H9 (cell line): ENCODE data around the gene XPC. TPM values are rescaled to one million over a fixed set of nuclear protein-coding genes. Genes with fewer than 3 reads are reported as not detected.

Experiments
- DNase-seq: peaks from one replicate; pipeline ENCODE4 v3.0.0-alpha.2; 2017
- H2AFZ ChIP-seq: one replicate; pipeline ENCODE4 v1.6.1; 2013; ENCODE audit warnings: mild to moderate bottlenecking, low read length, control low read depth, moderate library complexity
- H2AK5ac ChIP-seq: 2 replicates; pipeline ENCODE4 v1.6.1; 2013; ENCODE audit warnings: low read length, control low read depth, mixed read lengths; ENCODE audit not compliant: insufficient read length
- H2BK120ac ChIP-seq: one replicate; pipeline ENCODE4 v1.6.1; 2013; ENCODE audit warnings: low read depth, mild to moderate bottlenecking, low read length, control low read depth, inconsistent platforms; ENCODE audit not compliant: poor library complexity, severe bottlenecking
- H2BK12ac ChIP-seq: 2 replicates; pipeline ENCODE4 v1.6.1; 2013; ENCODE audit warnings: low read length, control low read depth, mixed read lengths, low read depth; ENCODE audit not compliant: insufficient read length
- H2BK15ac ChIP-seq: 2 replicates; pipeline ENCODE4 v1.6.1; 2013; ENCODE audit warnings: low read depth, low read length, control low read depth
- H2BK20ac ChIP-seq: one replicate; pipeline ENCODE4 v1.6.1; 2013; ENCODE audit warnings: low read depth, mild to moderate bottlenecking, low read length, control low read depth, inconsistent platforms; ENCODE audit not compliant: poor library complexity, severe bottlenecking
- H2BK5ac ChIP-seq: 2 replicates; pipeline ENCODE4 v1.6.1; 2013; ENCODE audit warnings: low read length, control low read depth, mixed read lengths; ENCODE audit not compliant: insufficient read length
- H3K14ac ChIP-seq: 2 replicates; pipeline ENCODE4 v1.6.1; 2013; ENCODE audit warnings: low read length, control low read depth; ENCODE audit not compliant: insufficient read depth
- H3K18ac ChIP-seq: 2 replicates; pipeline ENCODE4 v1.6.1; 2013; ENCODE audit warnings: low read depth, mild to moderate bottlenecking, mixed read lengths, low read length, control low read depth; ENCODE audit not compliant: insufficient read length
- H3K23ac ChIP-seq: 2 replicates; pipeline ENCODE4 v1.6.1; 2013; ENCODE audit warnings: low read length, control low read depth, mixed read lengths, low read depth; ENCODE audit not compliant: insufficient read length
- H3K23me2 ChIP-seq: 2 replicates; pipeline ENCODE4 v1.6.1; 2013; ENCODE audit warnings: low read depth, mild to moderate bottlenecking, mixed read lengths, low read length, control low read depth; ENCODE audit not compliant: insufficient read length, poor library complexity, severe bottlenecking
- H3K27ac ChIP-seq: 2 replicates; pipeline ENCODE4 v1.5.1; 2013; ENCODE audit warnings: low read length, control low read depth, mixed read lengths, low read depth; ENCODE audit not compliant: insufficient read length
- H3K27me3 ChIP-seq: 2 replicates; pipeline ENCODE4 v1.6.1; 2013; ENCODE audit warnings: low read length, control low read depth, inconsistent platforms; ENCODE audit not compliant: insufficient read depth
- H3K4ac ChIP-seq: 2 replicates; pipeline ENCODE4 v1.6.1; 2013; ENCODE audit warnings: low read depth, mild to moderate bottlenecking, control low read depth, inconsistent platforms, low read length, moderate library complexity
- H3K4me1 ChIP-seq: 2 replicates; pipeline ENCODE4 v1.6.1; 2013; ENCODE audit warnings: low read length, control low read depth, inconsistent platforms; ENCODE audit not compliant: insufficient read depth
- H3K4me2 ChIP-seq: 2 replicates; pipeline ENCODE4 v1.6.1; 2013; ENCODE audit warnings: low read length, control low read depth, mixed read lengths; ENCODE audit not compliant: insufficient read length, insufficient read depth
- H3K56ac ChIP-seq: 2 replicates; pipeline ENCODE4 v1.6.1; 2013; ENCODE audit warnings: low read depth, mild to moderate bottlenecking, mixed read lengths, low read length, control low read depth; ENCODE audit not compliant: insufficient read length
- H3K79me1 ChIP-seq: 2 replicates; pipeline ENCODE4 v1.6.1; 2013; ENCODE audit warnings: low read depth, mild to moderate bottlenecking, moderate library complexity, low read length, control low read depth, inconsistent platforms; ENCODE audit not compliant: insufficient read depth, poor library complexity, severe bottlenecking
- H3K79me2 ChIP-seq: 2 replicates; pipeline ENCODE4 v1.6.1; 2013; ENCODE audit warnings: low read length, control low read depth, inconsistent platforms; ENCODE audit not compliant: insufficient read depth
- H3K9ac ChIP-seq: 2 replicates; pipeline ENCODE4 v1.6.1; 2013; ENCODE audit warnings: low read length, control low read depth, mixed read lengths; ENCODE audit not compliant: insufficient read length; ENCODE audit errors: extremely low read depth
- H3K9me3 ChIP-seq: one replicate; pipeline ENCODE4 v1.6.1; 2013; ENCODE audit warnings: low read depth, low read length, inconsistent platforms; ENCODE audit not compliant: control insufficient read depth
- H3T11ph ChIP-seq: one replicate; pipeline ENCODE4 v1.6.1; 2013; ENCODE audit warnings: mild to moderate bottlenecking, low read length, control low read depth, inconsistent platforms
- H4K20me1 ChIP-seq: one replicate; pipeline ENCODE4 v1.6.1; 2013; ENCODE audit not compliant: control insufficient read depth, insufficient read length, insufficient read depth
- H4K5ac ChIP-seq: 2 replicates; pipeline ENCODE4 v1.6.1; 2013; ENCODE audit warnings: low read depth, mild to moderate bottlenecking, mixed read lengths, low read length, control low read depth; ENCODE audit not compliant: insufficient read length
- H4K8ac ChIP-seq: replicated peaks from 2 replicates; pipeline ENCODE4 v1.6.1; 2013; ENCODE audit warnings: low read length, control low read depth, mixed read lengths, low read depth; ENCODE audit not compliant: insufficient read length
- H4K91ac ChIP-seq: 2 replicates; pipeline ENCODE4 v1.6.1; 2013; ENCODE audit warnings: low read depth, mild to moderate bottlenecking, moderate library complexity, mixed read lengths, low read length, control low read depth; ENCODE audit not compliant: insufficient read length
- H3K27ac Mint-ChIP-seq, 3 experiments: 2 replicates in 2 of 3; 3 replicates in 1 of 3; pipeline ENCODE4 v1.8.0; 2020 to 2021; ENCODE audit warnings: mixed read lengths in 3 of 3, mild to moderate bottlenecking in 1 of 3, moderate library complexity in 1 of 3
- H3K27me3 Mint-ChIP-seq: 2 replicates; pipeline ENCODE4 v1.8.0; 2021; ENCODE audit warnings: low read depth, mild to moderate bottlenecking, moderate library complexity, mixed read lengths
- H3K36me3 Mint-ChIP-seq, 3 experiments: 2 replicates in 2 of 3; 3 replicates in 1 of 3; pipeline ENCODE4 v1.8.0; 2020 to 2021; ENCODE audit warnings: low read depth in 3 of 3, mixed read lengths in 3 of 3; ENCODE audit not compliant: insufficient read depth in 1 of 3
- H3K4me1 Mint-ChIP-seq, 2 experiments: 2 replicates each; pipeline ENCODE4 v1.8.0; 2020; ENCODE audit warnings: mixed read lengths in 2 of 2
- H3K4me3 Mint-ChIP-seq, 2 experiments: 2 replicates in 1 of 2; 3 replicates in 1 of 2; pipeline ENCODE4 v1.8.0; 2020 to 2021; ENCODE audit warnings: mild to moderate bottlenecking in 2 of 2, mixed read lengths in 2 of 2, moderate library complexity in 1 of 2
- H3K9me3 Mint-ChIP-seq, 2 experiments: 2 replicates in 1 of 2; 3 replicates in 1 of 2; pipeline ENCODE4 v1.8.0; 2020; ENCODE audit warnings: mild to moderate bottlenecking in 2 of 2, mixed read lengths in 2 of 2, moderate library complexity in 1 of 2
- WGBS: extraction: QIAGEN DNeasy Blood & Tissue Kit; methylation state at CpG from one replicate; pipeline ENCODE4 v1.1.7; 2013; ENCODE audit warnings: missing lambda C conversion rate, low lambda C conversion rate, mixed read lengths; ENCODE audit not compliant: insufficient read length; ENCODE audit errors: extremely low coverage; 5-methylcytosine and 5-hydroxymethylcytosine counted together
- total RNA-seq: library from RNA; stranded (reverse); gene quantifications from 2 replicates; pipeline ENCODE4 v1.2.1, GENCODE V29; 2021
- TF ChIP-seq, protein P1 (sequence below): fragments of 200-600 bp; sonication (generic); conservative IDR thresholded peaks from 3 replicates; pipeline ENCODE4 v1.8.0; 2021; ENCODE audit warnings: antibody characterized with exemption, mild to moderate bottlenecking

XPC gene
- total RNA-seq, 1 experiment from 2014 or later: 30.3 TPM

DNA sequence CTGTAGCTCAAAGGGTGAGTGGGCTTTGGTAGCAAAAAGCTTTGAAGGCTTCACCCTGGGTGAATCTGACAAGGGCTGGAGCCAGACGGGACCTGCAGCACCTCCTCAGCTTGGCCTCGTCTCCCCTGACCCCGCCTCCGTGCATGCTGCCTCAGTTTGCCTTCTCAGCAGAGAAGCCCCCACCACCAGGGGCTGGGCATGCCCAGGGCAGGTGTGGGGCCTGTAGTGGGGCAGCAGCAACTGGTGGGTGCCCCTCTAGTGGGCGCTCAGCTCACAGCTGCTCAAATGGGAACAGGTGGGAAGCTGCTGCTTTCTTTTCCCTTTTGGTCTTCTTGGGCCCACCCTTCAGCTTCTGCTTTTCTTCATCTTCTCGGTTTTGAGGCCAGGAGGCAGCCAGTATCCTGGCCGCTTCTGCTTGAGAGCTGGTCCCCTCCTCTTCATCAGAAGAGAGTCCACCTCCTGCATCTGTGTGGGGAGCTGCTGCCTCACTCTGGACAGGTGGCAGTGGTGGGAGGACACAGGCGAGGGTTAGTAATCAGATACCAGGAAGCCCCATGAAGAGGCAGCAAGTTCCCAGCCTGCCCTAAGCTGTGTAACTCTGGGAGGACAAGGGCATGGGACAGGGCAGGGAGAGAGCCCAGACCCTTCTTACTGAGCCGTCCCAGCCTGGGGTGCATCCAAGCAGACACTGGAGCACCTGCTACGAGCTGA is 32.6 kb downstream of the XPC start:
- Histone ChIP-seq H3K4me1 (peaks cover 6% of the 10 kb centered on the region; the same call in 1 of the 2 replicates), H4K20me1 (peaks cover 2% of the 10 kb centered on the region), H3K27me3 (no peaks in the 10 kb centered on the region), H3K4me2 (no peak overlapping the region), H2BK20ac (no peak overlapping the region), H2BK15ac (no peak overlapping the region), H2AFZ (no peak overlapping the region), H3K23ac (no peak overlapping the region), H3K27ac (no peak overlapping the region), H3K14ac (no peak overlapping the region), H3T11ph (no peak overlapping the region), H3K23me2 (peaks cover 2% of the 10 kb centered on the region), H4K8ac (no peak overlapping the region), H3K79me1 (no peaks in the 10 kb centered on the region), H2BK120ac (no peak overlapping the region), H3K9ac (no peak overlapping the region), H2BK5ac (no peak overlapping the region), H3K9me3 (no peaks in the 10 kb centered on the region), H3K56ac (no peak overlapping the region), H3K79me2 (no peaks in the 10 kb centered on the region), H2BK12ac (peak overlapping the region; percentile 4), H3K18ac (no peak overlapping the region), H2AK5ac (no peak overlapping the region), H4K91ac (peak overlapping the region; percentile 74), H3K4ac (no peak overlapping the region), H4K5ac (no peak overlapping the region)
- Mint-ChIP-seq H3K36me3 (peaks cover 14 to 59% (median 39%) of the 10 kb centered on the region in 3 experiments), H3K4me3 (no peak overlapping the region), H3K27ac (peak overlapping the region in 2 of 3 experiments; percentile 8 to 88; a peak in 4 of 7 replicates), H3K27me3 (no peaks in the 10 kb centered on the region; the same call in 1 of the 2 replicates), H3K4me1 (peaks cover 10 to 24% of the 10 kb centered on the region in 2 experiments), H3K9me3 (no peaks in the 10 kb centered on the region; a peak in 1 of 5 replicates)
- TF ChIP-seq, protein P1, sequence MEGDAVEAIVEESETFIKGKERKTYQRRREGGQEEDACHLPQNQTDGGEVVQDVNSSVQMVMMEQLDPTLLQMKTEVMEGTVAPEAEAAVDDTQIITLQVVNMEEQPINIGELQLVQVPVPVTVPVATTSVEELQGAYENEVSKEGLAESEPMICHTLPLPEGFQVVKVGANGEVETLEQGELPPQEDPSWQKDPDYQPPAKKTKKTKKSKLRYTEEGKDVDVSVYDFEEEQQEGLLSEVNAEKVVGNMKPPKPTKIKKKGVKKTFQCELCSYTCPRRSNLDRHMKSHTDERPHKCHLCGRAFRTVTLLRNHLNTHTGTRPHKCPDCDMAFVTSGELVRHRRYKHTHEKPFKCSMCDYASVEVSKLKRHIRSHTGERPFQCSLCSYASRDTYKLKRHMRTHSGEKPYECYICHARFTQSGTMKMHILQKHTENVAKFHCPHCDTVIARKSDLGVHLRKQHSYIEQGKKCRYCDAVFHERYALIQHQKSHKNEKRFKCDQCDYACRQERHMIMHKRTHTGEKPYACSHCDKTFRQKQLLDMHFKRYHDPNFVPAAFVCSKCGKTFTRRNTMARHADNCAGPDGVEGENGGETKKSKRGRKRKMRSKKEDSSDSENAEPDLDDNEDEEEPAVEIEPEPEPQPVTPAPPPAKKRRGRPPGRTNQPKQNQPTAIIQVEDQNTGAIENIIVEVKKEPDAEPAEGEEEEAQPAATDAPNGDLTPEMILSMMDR: peak; percentile 34; the same call in 2 of the 3 replicates
- DNase-seq: peak; percentile 49
- WGBS: no CpG with 5 or more reads among the region's 10 CpGs
